H1 (cell line): ENCODE data around the gene ARGLU1. TPM values are rescaled to one million over a fixed set of nuclear protein-coding genes. Genes with fewer than 3 reads are reported as not detected.

Experiments used
- CTCF ChIA-PET: fragments of 300-600 bp; sonication (Branson Sonifier 250); formaldehyde crosslinking; loops from one replicate; lab custom pipeline; 2021; ENCODE audit not compliant: partially characterized antibody; lab: Charles Lee
- POLR2A ChIA-PET: fragments of 300-600 bp; sonication (Branson Sonifier 250); formaldehyde crosslinking; loops from one replicate; lab custom pipeline; 2021; ENCODE audit warnings: inconsistent platforms; ENCODE audit not compliant: partially characterized antibody; lab: Charles Lee
- DNase-seq, 2 experiments: peaks; one replicate each; pipeline versions ENCODE4 v3.0.0 to v3.0.0-alpha.2; 2010 to 2022; ENCODE audit warnings: low spot score in 2 of 2, low read depth in 1 of 2, mixed read lengths in 1 of 2
- FAIRE-seq: peaks from 2 replicates; lab custom pipeline; 2011; peaks lifted over from hg19 to GRCh38; lab: Jason Lieb, UNC
- H2AFZ ChIP-seq: 2 replicates; pipeline ENCODE4 v1.8.1; 2012; ENCODE audit warnings: low read length, inconsistent platforms
- H2AK5ac ChIP-seq: 2 replicates; pipeline ENCODE4 v1.6.1; 2013; ENCODE audit warnings: low read depth, low read length
- H2BK120ac ChIP-seq: replicated peaks from 2 replicates; pipeline ENCODE3; 2013; ENCODE audit warnings: low read depth, low read length, inconsistent platforms
- H2BK12ac ChIP-seq: 2 replicates; pipeline ENCODE4 v1.6.1; 2013; ENCODE audit warnings: low read depth, low read length
- H2BK15ac ChIP-seq: 2 replicates; pipeline ENCODE4 v1.6.1; 2013; ENCODE audit warnings: low read length
- H2BK20ac ChIP-seq: 2 replicates; pipeline ENCODE4 v1.6.1; 2013; ENCODE audit warnings: low read length
- H2BK5ac ChIP-seq: 2 replicates; pipeline ENCODE4 v1.6.1; 2013; ENCODE audit warnings: low read depth, low read length
- H3K14ac ChIP-seq: 2 replicates; pipeline ENCODE4 v1.6.1; 2013; ENCODE audit warnings: inconsistent platforms; ENCODE audit not compliant: insufficient read length
- H3K18ac ChIP-seq: 2 replicates; pipeline ENCODE4 v1.6.1; 2013; ENCODE audit warnings: low read length; ENCODE audit errors: extremely low read depth
- H3K23ac ChIP-seq: 2 replicates; pipeline ENCODE4 v1.6.1; 2013; ENCODE audit warnings: inconsistent platforms; ENCODE audit not compliant: insufficient read length
- H3K23me2 ChIP-seq: 2 replicates; pipeline ENCODE4 v1.6.1; 2013; ENCODE audit warnings: low read depth, low read length
- H3K27ac ChIP-seq: 2 replicates; pipeline ENCODE4 v1.6.1; 2011; ENCODE audit warnings: low read depth, low read length, inconsistent platforms
- H3K27me3 ChIP-seq, 4 experiments: replicated peaks in 1 of 4; 1 replicate in 1 of 4; 2 replicates in 3 of 4; pipeline versions ENCODE4 v1.6.1 to v1.8.1; 2011 to 2013; ENCODE audit warnings: low read length in 3 of 4, mild to moderate bottlenecking in 3 of 4, inconsistent platforms in 2 of 4, mixed read lengths in 2 of 4, moderate library complexity in 1 of 4; ENCODE audit not compliant: control insufficient read depth in 3 of 4, insufficient read depth in 3 of 4; ENCODE audit errors: extremely low read depth in 1 of 4
- H3K36me3 ChIP-seq, 4 experiments: 2 replicates each; pipeline versions ENCODE4 v1.6.1 to v1.8.1; 2011 to 2013; ENCODE audit warnings: mild to moderate bottlenecking in 4 of 4, low read length in 3 of 4, moderate library complexity in 2 of 4, control low read depth in 1 of 4, inconsistent platforms in 1 of 4; ENCODE audit not compliant: insufficient read depth in 4 of 4, control insufficient read depth in 2 of 4
- H3K4ac ChIP-seq: replicated peaks from 2 replicates; pipeline ENCODE3; 2013; ENCODE audit warnings: low read length, low read depth, mixed read lengths, inconsistent platforms; ENCODE audit not compliant: insufficient read length
- H3K4me1 ChIP-seq, 4 experiments: replicated peaks in 1 of 4; 1 replicate in 1 of 4; 2 replicates in 3 of 4; pipeline versions ENCODE4 v1.6.1 to v1.8.1; 2011 to 2013; ENCODE audit warnings: low read length in 3 of 4, inconsistent platforms in 2 of 4, mixed read lengths in 1 of 4; ENCODE audit not compliant: insufficient read depth in 4 of 4, control insufficient read depth in 3 of 4
- H3K4me2 ChIP-seq, 2 experiments: 2 replicates each; pipeline versions ENCODE4 v1.6.1 to v1.8.1; 2011 to 2013; ENCODE audit warnings: low read depth in 2 of 2, low read length in 2 of 2, control low read depth in 1 of 2, inconsistent platforms in 1 of 2, mild to moderate bottlenecking in 1 of 2; ENCODE audit not compliant: insufficient read depth in 1 of 2
- H3K4me3 ChIP-seq, 4 experiments: fragments of 200-600, 300-600 bp in 1 of 4; sonication (generic), shearing (Covaris generic), sonication (Bioruptor Twin) in 1 of 4; 2 replicates each; pipeline versions ENCODE4 v1.5.1 to v1.8.1; 2011 to 2016; ENCODE audit warnings: low read length in 4 of 4, low read depth in 3 of 4, control low read depth in 2 of 4, inconsistent platforms in 2 of 4, mild to moderate bottlenecking in 2 of 4, mixed read lengths in 1 of 4, moderate library complexity in 1 of 4; ENCODE audit not compliant: insufficient read depth in 2 of 4; ENCODE audit errors: extremely low read depth in 1 of 4
- H3K56ac ChIP-seq: replicated peaks from 2 replicates; pipeline ENCODE3; 2013; ENCODE audit warnings: low read depth, mild to moderate bottlenecking, mixed read lengths, low read length, inconsistent platforms; ENCODE audit not compliant: insufficient read length
- H3K79me1 ChIP-seq: 2 replicates; pipeline ENCODE4 v1.6.1; 2013; ENCODE audit warnings: low read depth, low read length, control low read depth
- H3K79me2 ChIP-seq, 2 experiments: 2 replicates each; pipeline versions ENCODE4 v1.6.1 to v1.8.1; 2012 to 2013; ENCODE audit warnings: low read length in 2 of 2, mild to moderate bottlenecking in 2 of 2, inconsistent platforms in 1 of 2; ENCODE audit not compliant: insufficient read depth in 2 of 2, control insufficient read depth in 1 of 2
- H3K9ac ChIP-seq, 4 experiments: replicated peaks in 1 of 4; 1 replicate in 1 of 4; 2 replicates in 3 of 4; pipeline versions ENCODE4 v1.6.1 to v1.8.1; 2011 to 2013; ENCODE audit warnings: low read depth in 3 of 4, low read length in 3 of 4, control low read depth in 2 of 4, mild to moderate bottlenecking in 2 of 4, moderate library complexity in 2 of 4, inconsistent platforms in 1 of 4; ENCODE audit errors: extremely low read depth in 1 of 4
- H3K9me3 ChIP-seq, 2 experiments: 2 replicates each; pipeline versions ENCODE4 v1.6.1 to v1.8.1; 2012 to 2013; ENCODE audit warnings: mild to moderate bottlenecking in 2 of 2, moderate library complexity in 2 of 2, control low read depth in 1 of 2, inconsistent platforms in 1 of 2, low read depth in 1 of 2, low read length in 1 of 2, mixed read lengths in 1 of 2; ENCODE audit not compliant: insufficient read depth in 2 of 2
- H4K20me1 ChIP-seq, 2 experiments: replicated peaks in 1 of 2; 2 replicates each; pipeline versions ENCODE3 to v1.8.1; 2011 to 2013; ENCODE audit warnings: inconsistent platforms in 2 of 2, low read length in 2 of 2, mild to moderate bottlenecking in 1 of 2; ENCODE audit not compliant: insufficient read depth in 2 of 2, control insufficient read depth in 1 of 2
- H4K5ac ChIP-seq: 2 replicates; pipeline ENCODE4 v1.6.1; 2013; ENCODE audit warnings: low read length, low read depth, mixed read lengths, inconsistent platforms; ENCODE audit not compliant: insufficient read length
- H4K8ac ChIP-seq: 2 replicates; pipeline ENCODE4 v1.8.0; 2013; ENCODE audit warnings: mild to moderate bottlenecking, moderate library complexity, low read length, inconsistent platforms; ENCODE audit not compliant: insufficient read depth; ENCODE audit errors: extremely low read depth
- H4K91ac ChIP-seq: replicated peaks from 2 replicates; pipeline ENCODE3; 2013; ENCODE audit warnings: low read length, mixed read lengths, inconsistent platforms; ENCODE audit not compliant: insufficient read length
- BCL11A ChIP-seq, 2 experiments: IDR thresholded peaks; one replicate each; pipeline ENCODE4 v1.6.1; 2011; ENCODE audit warnings: low read depth in 2 of 2, low read length in 2 of 2, mild to moderate bottlenecking in 2 of 2
- BRCA1 ChIP-seq: IDR thresholded peaks from 2 replicates; pipeline ENCODE4 v1.6.1; 2012; ENCODE audit warnings: low read depth, low read length, improper control_type of control experiment
- CBX5 ChIP-seq: fragments of 300-800, 300-1000 bp; sonication (generic); IDR thresholded peaks from 2 replicates; pipeline ENCODE4 v1.7.1; 2016; ENCODE audit warnings: antibody characterized with exemption, low read length, low read depth
- CREB1 ChIP-seq: IDR thresholded peaks from 2 replicates; pipeline ENCODE4 v1.6.1; 2012; ENCODE audit warnings: inconsistent platforms
- KDM1A ChIP-seq: fragments of 200-600, 300-600 bp; sonication (generic); IDR thresholded peaks from 2 replicates; pipeline ENCODE4 v1.7.1; 2016; ENCODE audit warnings: mild to moderate bottlenecking, low read length, borderline replicate concordance
- KDM4A ChIP-seq: IDR thresholded peaks from one replicate; pipeline ENCODE4 v1.7.1; 2012; ENCODE audit warnings: low read depth, mild to moderate bottlenecking, moderate library complexity, low read length, inconsistent platforms; ENCODE audit not compliant: severe bottlenecking
- MAFK ChIP-seq: IDR thresholded peaks from 2 replicates; pipeline ENCODE4 v1.6.1; 2012; ENCODE audit warnings: low read depth, mild to moderate bottlenecking, improper control_type of control experiment, low read length
- NANOG ChIP-seq: IDR thresholded peaks from 2 replicates; pipeline ENCODE4 v1.6.1; 2011; ENCODE audit warnings: low read length, low read depth, mild to moderate bottlenecking, inconsistent platforms; ENCODE audit not compliant: insufficient read depth, poor library complexity, severe bottlenecking
- NRF1 ChIP-seq: IDR thresholded peaks from 2 replicates; pipeline ENCODE4 v1.6.1; 2011; ENCODE audit warnings: mild to moderate bottlenecking, low read depth, low read length, improper control_type of control experiment
- RAD21 ChIP-seq, 2 experiments: IDR thresholded peaks in 1 of 2; conservative IDR thresholded peaks in 1 of 2; 2 replicates each; pipeline ENCODE4 v1.6.1; 2011; ENCODE audit warnings: low read depth in 2 of 2, low read length in 2 of 2, improper control_type of control experiment in 1 of 2, inconsistent platforms in 1 of 2, mild to moderate bottlenecking in 1 of 2, moderate library complexity in 1 of 2
- RFX5 ChIP-seq: IDR thresholded peaks from 2 replicates; pipeline ENCODE4 v1.6.1; 2011; ENCODE audit warnings: low read depth, low read length, improper control_type of control experiment, borderline replicate concordance
- RNF2 ChIP-seq: fragments of 200-900, 300-1000 bp; sonication (generic); IDR thresholded peaks from 2 replicates; pipeline ENCODE4 v1.7.1; 2016; ENCODE audit warnings: borderline replicate concordance, low read depth, mild to moderate bottlenecking, antibody characterized with exemption, low read length; ENCODE audit not compliant: poor library complexity, severe bottlenecking; ENCODE audit errors: missing control alignments
- RXRA ChIP-seq: IDR thresholded peaks from 2 replicates; pipeline ENCODE4 v1.6.1; 2011; ENCODE audit warnings: low read depth, mild to moderate bottlenecking, low read length, moderate library complexity; ENCODE audit not compliant: insufficient read depth
- SIN3A ChIP-seq, 2 experiments: IDR thresholded peaks in 1 of 2; conservative IDR thresholded peaks in 1 of 2; 2 replicates each; pipeline ENCODE4 v1.6.1; 2011 to 2012; ENCODE audit warnings: low read length in 2 of 2, improper control_type of control experiment in 1 of 2, low read depth in 1 of 2, mild to moderate bottlenecking in 1 of 2
- SP2 ChIP-seq: IDR thresholded peaks from 2 replicates; pipeline ENCODE4 v1.6.1; 2012; ENCODE audit warnings: mild to moderate bottlenecking, low read length, inconsistent platforms
- polyA plus RNA-seq, 7 experiments: library from polyadenylated mRNA; depleted of rRNA in 3 of 7; stranded (reverse) in 5 of 7; unstranded in 2 of 7; fragments of >200 nt in 5 of 7; fragments of 200-250 nt in 2 of 7; gene quantifications; 1 replicate in 5 of 7; 2 replicates in 1 of 7; 4 replicates in 1 of 7; pipeline versions ENCODE4 v1.2.1 to v1.2.3, GENCODE V29; 2011 to 2013; ENCODE audit warnings: missing spikeins in 2 of 7, mixed read lengths in 2 of 7
- total RNA-seq: library from RNA; stranded (reverse); fragmentation: NEBNext Ultra II Directional; extraction: Animal tissue kit (Norgen Biotek cat#: 25700); gene quantifications from 2 replicates; pipeline ENCODE4 v1.2.1, GENCODE V29; 2021

The ARGLU1 gene
- total and polyA plus RNA-seq, 2 of the 8 experiments (the other 6 are each of a cell fraction or from before 2014, with no cell fraction given) = 47.8 to 84.9 TPM

- H3K9me3 ChIP-seq = no peaks in the 10 kb centered on the region
- no peak overlapping the region for H4K8ac ChIP-seq
- H3K9ac ChIP-seq = no peak overlapping the region
- H2BK12ac ChIP-seq = no peak overlapping the region
- no peak for FAIRE-seq
- no peaks in the 10 kb centered on the region for H3K79me2 ChIP-seq
- H3K14ac ChIP-seq = no peak overlapping the region
- no peaks in the 10 kb centered on the region for H3K23me2 ChIP-seq
- ChIA-PET POLR2A (no interaction called here), CTCF (interaction anchor here (1.0 kb wide), 1 partner anchor 34 kb away, joined by 4 read pairs; no protein-coding TSS in a partner anchor)
- no peak overlapping the region for H3K4me2 ChIP-seq
- peaks cover 0 to 4% (median 0%) of the 10 kb centered on the region in 4 experiments; a peak in 2 of 7 replicates for H3K4me1 ChIP-seq
- no peak overlapping the region for H2BK120ac ChIP-seq
- H3K27ac ChIP-seq = no peak overlapping the region
- H2BK20ac ChIP-seq = no peak overlapping the region
- H3K56ac ChIP-seq = no peak overlapping the region
- no peak overlapping the region for H4K91ac ChIP-seq
- no peaks in the 10 kb centered on the region for H3K36me3 ChIP-seq
- no peak overlapping the region for H3K4ac ChIP-seq
- H3K23ac ChIP-seq = no peak overlapping the region
- H2AK5ac ChIP-seq = no peak overlapping the region
- no peaks in the 10 kb centered on the region for H3K27me3 ChIP-seq
- H4K5ac ChIP-seq = no peak overlapping the region
- H3K18ac ChIP-seq = no peak overlapping the region
- TF ChIP-seq MAFK (no peak), NANOG (no peak), RAD21 (IDR thresholded peaks at IDR 0.05 in 1 of 2, conservative IDR thresholded peaks at IDR 0.05 in 1 of 2; ENCODE audit: low read depth in 2 of 2, low read length in 2 of 2) (no peak), NRF1 (no peak), SP2 (no peak), RNF2 (no peak), RXRA (no peak), BRCA1 (no peak), KDM1A (no peak), CBX5 (no peak), RFX5 (no peak), BCL11A (IDR thresholded peaks at IDR 0.05; ENCODE audit: low read depth in 2 of 2, low read length in 2 of 2) (no peak), SIN3A (conservative IDR thresholded peaks at IDR 0.05 in 1 of 2, IDR thresholded peaks at IDR 0.05 in 1 of 2; ENCODE audit: low read depth in 1 of 2, low read length in 2 of 2) (no peak), KDM4A (no peak), CREB1 (no peak)
- no peak overlapping the region for H2BK15ac ChIP-seq
- H2BK5ac ChIP-seq = no peak overlapping the region
- no peaks in the 10 kb centered on the region for H4K20me1 ChIP-seq
- no peaks in the 10 kb centered on the region for H3K79me1 ChIP-seq
- H2AFZ ChIP-seq = no peak overlapping the region
- no peak overlapping the region for H3K4me3 ChIP-seq
- no peak for DNase-seq
Measured at GRCh38 chr13:106575896-106576295, 8.0 kb upstream of the ARGLU1 start.
